GM19025 (cell line): ENCODE measurements around the gene CENPC.
"Not testable (repeated sequence)": the region's sequence is repeated elsewhere in the genome, so short reads cannot be mapped to it uniquely, and the experiment has no call there.

Experiments used
- ATAC-seq: cut with Tn5 transposase; IDR thresholded peaks from one replicate; pipeline ENCODE4 v1.9.1; 2021; ENCODE audit warnings: mild to moderate bottlenecking, low read depth, moderate library complexity; ENCODE audit not compliant: unreplicated experiment

The CENPC gene

DNA sequence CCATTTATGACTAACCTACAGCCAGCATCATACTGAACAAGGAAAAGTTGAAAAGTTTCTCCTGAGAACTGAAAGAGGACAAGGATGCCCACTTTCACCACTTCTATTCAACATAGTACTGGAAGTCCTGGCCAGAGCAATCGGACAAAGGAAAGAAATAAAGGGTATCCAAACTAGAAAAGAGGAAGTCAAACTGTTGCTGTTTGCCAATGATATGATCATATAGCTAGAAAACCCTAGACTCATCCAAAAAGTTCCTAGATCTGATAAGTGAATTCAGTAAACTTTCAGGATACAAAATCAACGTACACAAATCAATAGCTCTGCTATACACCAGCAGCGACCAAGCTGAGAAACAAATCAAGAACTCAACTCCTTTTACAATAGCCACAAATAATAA is 64.5 kb downstream of the CENPC start:
- no peak for ATAC-seq

DNA sequence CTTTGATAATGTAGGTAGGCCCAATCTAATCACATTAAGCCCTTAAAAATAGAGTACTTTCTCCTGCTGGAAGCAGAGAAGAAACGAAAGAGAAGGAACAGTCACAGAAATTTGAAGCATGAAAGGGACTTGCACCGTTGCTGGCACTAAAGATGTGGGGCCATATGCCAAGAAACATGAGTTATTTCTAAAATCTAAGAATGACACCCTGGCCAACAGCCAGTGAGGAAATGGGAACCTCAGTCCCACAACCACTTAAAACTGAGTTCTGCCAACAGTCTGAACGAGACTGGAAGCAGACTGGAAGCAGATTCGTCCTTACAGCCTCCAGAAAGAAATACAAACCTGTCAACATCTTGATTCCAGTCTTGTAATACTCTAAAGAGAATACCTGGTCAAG is 70.1 kb downstream of the CENPC start:
- no peak for ATAC-seq

DNA sequence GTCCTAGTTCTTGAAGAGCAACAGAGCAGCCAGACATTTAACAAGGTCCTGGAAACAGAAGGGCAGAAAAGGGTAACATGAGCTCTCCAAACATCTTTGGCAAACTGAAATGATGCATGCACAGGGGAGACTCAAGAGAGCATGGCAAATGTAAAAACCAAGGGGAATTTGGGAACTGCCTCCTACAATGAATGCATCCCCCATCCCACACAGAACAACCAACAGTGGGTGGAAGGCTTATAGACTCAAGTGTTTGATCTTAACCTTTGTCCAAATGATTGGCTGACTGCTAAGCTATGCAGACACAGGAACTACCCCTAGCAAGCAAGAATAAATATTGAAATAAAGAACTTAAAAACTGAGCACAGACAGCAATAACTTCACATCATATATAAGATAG is 74.4 kb downstream of the CENPC start:
- no peak for ATAC-seq

DNA sequence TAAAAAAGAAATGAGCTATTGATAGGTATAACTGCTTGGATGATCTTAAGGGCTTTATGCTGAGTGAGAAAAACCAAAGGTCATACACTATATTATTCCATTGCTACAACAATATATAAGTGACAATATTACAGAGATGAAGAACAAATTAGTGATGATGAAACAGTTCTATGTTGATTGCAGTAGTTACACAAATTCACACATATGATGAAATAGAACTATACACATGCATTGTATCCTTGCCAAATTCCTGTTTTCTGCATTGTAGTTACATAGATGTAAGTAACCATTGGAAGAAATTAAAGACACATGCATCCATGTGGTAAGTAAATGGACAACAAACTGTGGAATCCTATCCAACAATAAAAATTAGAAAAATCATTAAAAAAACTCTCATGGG is 76.5 kb downstream of the CENPC start:
- no peak for ATAC-seq

GRCh38 chr4:67466751-67467150 is 78.6 kb downstream of the CENPC start:
- ATAC-seq, result no peak

GRCh38 chr4:67465763-67466052 is 79.6 kb downstream of the CENPC start:
- no peak for ATAC-seq

DNA sequence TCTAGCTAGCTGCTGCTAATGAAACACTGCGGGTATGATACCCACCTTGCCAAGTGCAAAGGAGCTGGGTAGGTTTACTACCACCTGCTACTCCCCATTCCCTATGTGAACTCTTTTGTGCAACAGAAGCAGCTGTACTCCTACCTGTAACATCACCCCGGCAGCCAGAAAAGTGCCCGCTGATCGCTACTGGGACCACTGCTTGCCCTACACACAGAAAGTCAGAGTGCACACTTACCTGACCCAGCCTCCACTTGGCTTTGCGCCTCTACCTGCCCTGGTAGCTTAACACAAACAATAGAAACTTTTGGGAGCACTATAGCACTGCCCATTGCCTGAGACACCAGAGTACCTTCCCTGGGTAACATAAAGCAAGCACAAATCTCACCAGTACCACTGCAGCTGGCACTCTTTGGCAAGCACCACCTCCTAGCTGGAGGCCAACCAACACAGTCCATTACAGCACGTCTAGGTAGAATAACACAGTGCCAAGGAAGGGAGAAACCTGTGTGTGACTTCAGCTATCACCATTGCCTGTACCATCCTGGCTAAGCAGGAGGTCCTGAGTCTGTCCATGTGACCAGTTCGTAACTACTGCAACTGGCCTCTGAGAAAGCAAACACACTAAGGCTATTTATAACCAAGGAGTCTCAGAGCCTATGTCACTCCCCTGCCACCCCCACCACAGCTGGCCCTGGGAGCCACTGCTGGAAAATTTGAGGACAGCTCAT is 80.1 kb downstream of the CENPC start:
- no peak for ATAC-seq

- ATAC-seq, result no peak
These were observed 84.7 kb downstream of the CENPC start for GRCh38 chr4:67460574-67460973.

DNA sequence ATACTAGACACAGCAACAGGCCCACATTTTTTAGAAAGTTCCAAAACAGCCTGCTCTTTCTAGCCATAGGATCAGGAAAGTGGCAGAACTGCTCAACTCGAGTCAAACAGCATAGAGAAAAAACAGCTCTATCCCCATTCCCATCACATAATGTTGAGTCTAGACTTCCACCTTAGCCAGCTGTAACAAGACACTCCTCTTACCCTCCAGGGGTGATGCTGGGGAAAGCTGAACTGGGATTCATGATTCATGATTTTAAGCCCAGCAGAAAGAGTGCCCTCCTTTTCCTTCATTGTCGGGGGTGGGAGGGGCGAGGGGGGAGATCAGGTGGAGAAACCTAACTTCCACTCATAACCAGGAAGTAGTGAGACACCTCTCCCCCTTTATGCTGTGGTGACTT is 86.1 kb downstream of the CENPC start:
- ATAC-seq, result no peak

GRCh38 chr4:67456577-67457196 is 88.6 kb downstream of the CENPC start:
- no peak for ATAC-seq

DNA sequence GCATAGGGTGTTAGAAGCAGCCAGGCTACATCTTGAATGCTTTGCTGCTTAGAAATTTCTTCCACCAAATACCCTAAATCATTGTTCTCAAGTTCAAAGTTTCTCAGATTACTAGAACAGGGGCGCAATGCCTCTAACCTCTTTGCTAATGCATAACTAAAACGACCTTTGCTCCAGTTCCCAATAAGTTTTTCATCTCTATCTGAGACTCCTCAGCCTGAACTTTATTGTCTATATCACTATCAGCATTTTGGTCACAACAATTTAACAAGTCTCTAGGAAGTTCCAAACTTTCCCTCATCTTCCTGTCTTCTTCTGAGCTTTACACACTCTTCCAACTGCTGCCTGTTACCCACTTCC is 92.5 kb downstream of the CENPC start:
- not testable (repeated sequence) for ATAC-seq

DNA sequence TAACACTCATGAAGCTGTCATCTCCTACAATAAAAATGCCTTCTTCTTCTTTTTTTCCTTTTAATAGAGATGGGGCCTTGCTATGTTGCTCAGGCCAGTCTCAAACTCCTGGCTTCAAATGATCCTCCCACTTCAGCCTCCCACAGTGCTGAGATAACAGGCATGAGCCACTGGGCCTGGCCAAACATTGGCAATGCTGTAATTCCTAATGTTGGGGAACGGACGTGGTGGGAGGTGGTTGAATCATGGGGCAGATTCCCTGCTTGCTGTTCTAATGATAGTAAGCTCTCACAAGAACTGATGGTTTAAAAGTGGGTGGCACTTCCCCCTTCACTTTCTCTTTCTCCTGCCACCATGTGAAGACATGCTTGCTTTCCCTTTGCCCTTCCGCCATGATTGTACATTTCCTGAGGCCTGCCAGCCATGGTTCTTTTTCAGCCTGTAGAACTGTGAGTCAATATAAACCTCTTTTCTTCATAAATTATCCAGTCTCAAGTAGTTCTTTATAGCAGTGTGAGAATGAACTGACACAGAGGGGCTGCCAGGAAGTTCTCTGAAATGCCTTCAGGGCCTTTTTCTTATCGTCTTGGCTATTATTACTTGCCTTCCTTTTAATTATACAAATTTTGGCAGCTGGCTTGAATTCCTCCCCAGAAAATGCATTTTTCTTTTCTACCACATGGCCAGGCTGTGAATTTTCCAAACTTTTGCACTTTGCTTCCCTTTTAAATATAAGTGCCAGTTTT is 93.0 kb downstream of the CENPC start:
- no peak for ATAC-seq

GRCh38 chr4:67451464-67451863 is 93.8 kb downstream of the CENPC start:
- ATAC-seq, result no peak

- ATAC-seq, result no peak
These were observed 96.7 kb downstream of the CENPC start for GRCh38 chr4:67448621-67449020.

- no peak for ATAC-seq
These were observed 97.4 kb downstream of the CENPC start for GRCh38 chr4:67447873-67448272.

- ATAC-seq, result no peak
These were observed 98.5 kb downstream of the CENPC start for GRCh38 chr4:67446811-67447210.

DNA sequence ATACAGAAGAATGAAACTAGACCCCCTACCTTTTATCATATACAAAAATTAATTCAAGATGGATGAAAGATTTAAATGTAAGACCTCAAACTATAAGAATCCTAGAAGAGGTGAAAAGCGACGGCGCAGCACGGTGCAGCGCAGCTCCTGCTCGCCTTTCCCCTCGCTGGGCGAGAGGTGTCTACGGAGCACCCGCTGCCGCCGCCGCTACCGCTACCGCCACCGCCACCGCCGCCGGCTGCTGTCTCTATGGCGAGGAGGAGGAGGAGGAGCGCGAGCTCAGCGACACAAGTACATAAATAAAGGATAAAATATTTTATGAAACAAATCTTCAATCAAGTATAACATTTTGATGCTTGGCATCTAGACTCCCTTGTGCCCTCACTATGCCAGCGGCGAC is 99.4 kb downstream of the CENPC start:
- ATAC-seq, result not testable (repeated sequence)

DNA sequence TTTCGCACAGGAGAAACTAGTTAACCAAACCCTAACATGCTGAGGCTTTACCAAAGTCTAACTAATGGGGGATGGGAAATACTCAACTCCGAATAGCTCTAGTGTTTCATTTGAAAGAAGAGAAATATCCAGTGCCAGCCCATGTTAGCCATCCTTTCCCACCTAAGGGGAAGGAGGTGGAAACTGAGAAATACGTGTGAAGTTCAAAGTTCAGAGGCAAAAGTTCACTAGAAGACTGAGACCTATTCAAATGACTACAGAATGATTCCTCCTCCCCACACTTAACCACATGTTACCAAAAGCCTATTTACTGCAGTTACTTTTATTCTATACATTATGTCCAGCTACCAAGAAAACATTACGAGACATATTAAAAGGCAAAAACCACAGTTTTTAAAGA is 106.3 kb downstream of the CENPC start:
- no peak for ATAC-seq

GRCh38 chr4:67437974-67438713 is 107.2 kb downstream of the CENPC start:
- no peak for ATAC-seq

DNA sequence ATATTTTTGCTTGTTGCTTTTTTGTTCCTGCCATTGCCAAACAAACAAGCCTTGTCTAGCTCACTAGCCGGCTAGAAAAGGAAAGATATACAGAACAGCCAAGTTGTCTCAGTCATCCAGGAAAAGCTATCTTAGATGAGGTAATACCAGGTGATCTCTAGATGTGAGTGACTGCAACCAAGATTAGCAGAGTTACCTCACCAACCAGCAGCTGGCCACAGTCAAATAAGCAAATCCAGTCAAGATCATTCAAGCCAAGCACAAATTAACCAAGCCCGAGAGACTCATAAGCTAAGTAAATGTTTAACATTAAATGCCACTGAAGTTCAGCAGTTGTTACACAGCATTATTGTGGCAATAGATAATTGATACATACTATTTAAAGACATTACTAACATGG is 108.6 kb downstream of the CENPC start:
- peak; percentile 89 for ATAC-seq

GRCh38 chr4:67430989-67431388 is 114.3 kb downstream of the CENPC start:
- no peak for ATAC-seq
